Fibroblast of villous mesenchyme (primary cell): ENCODE results near the gene LRP10. TPM values are rescaled to one million over a fixed set of nuclear protein-coding genes. Genes with fewer than 3 reads are reported as not detected.

Experiments
- DNase-seq: peaks from one replicate; pipeline ENCODE4 v3.0.0-alpha.2; 2010; ENCODE audit warnings: low read depth
- H3K4me3 ChIP-seq: 2 replicates; pipeline ENCODE4 v1.5.1; 2011; ENCODE audit warnings: low read depth, mild to moderate bottlenecking, low read length
- CTCF ChIP-seq: IDR thresholded peaks from 2 replicates; pipeline ENCODE4 v1.5.1; 2012; ENCODE audit warnings: low read depth, mild to moderate bottlenecking, low read length; ENCODE audit not compliant: insufficient read depth
- total RNA-seq: library from RNA; depleted of rRNA; stranded (reverse); fragments of >200 nt; gene quantifications from 2 replicates; pipeline ENCODE4 v1.2.3, GENCODE V29; 2012

The LRP10 gene
- total RNA-seq, 1 donor = 104 TPM

DNA sequence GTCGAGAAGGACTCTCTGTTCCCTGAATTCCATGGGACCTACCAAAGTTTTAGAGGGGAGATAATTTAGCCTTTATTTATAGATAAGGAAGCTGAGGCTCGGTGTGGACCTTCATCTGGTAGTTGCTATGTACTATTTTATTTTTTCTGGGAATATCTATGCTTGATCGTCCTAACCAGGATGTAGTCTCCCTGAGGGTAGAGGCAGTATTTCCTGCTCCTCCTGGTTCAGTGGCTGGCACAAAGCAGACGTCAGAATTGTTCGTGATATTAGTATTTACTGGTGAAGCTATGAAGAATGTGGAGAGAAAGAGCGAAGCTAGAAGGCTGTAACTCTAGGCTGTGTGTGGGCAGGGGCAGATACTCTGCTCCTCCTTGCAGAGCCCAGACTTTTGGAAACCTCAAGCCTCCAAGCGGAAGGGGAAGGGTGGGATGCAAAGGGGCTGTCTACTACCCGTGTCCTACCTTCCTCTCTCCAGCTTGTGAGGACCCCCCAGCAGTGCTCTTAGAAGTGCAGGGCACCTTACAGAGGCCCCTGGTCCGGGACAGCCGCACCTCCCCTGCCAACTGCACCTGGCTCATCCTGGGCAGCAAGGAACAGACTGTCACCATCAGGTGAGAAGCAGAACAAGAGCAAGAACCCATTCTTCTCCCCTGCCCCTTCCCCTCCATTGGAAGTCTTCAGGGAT is 1.4 kb downstream of the LRP10 start:
- no peak for DNase-seq
- no peak for TF ChIP-seq CTCF
- peak overlapping the region; percentile 91 for H3K4me3 ChIP-seq

GRCh38 chr14:22875003-22875747 is 3.6 kb downstream of the LRP10 start:
- TF ChIP-seq CTCF = no peak
- H3K4me3 ChIP-seq = no peak overlapping the region
- DNase-seq = no peak

DNA sequence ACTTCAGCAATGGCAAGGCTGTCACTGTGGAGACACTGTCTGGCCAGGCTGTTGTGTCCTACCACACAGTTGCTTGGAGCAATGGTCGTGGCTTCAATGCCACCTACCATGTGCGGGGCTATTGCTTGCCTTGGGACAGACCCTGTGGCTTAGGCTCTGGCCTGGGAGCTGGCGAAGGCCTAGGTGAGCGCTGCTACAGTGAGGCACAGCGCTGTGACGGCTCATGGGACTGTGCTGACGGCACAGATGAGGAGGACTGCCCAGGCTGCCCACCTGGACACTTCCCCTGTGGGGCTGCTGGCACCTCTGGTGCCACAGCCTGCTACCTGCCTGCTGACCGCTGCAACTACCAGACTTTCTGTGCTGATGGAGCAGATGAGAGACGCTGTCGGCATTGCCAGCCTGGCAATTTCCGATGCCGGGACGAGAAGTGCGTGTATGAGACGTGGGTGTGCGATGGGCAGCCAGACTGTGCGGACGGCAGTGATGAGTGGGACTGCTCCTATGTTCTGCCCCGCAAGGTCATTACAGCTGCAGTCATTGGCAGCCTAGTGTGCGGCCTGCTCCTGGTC is 4.3 kb downstream of the LRP10 start:
- TF ChIP-seq CTCF = no peak
- H3K4me3 ChIP-seq = no peak overlapping the region
- DNase-seq = no peak

DNA sequence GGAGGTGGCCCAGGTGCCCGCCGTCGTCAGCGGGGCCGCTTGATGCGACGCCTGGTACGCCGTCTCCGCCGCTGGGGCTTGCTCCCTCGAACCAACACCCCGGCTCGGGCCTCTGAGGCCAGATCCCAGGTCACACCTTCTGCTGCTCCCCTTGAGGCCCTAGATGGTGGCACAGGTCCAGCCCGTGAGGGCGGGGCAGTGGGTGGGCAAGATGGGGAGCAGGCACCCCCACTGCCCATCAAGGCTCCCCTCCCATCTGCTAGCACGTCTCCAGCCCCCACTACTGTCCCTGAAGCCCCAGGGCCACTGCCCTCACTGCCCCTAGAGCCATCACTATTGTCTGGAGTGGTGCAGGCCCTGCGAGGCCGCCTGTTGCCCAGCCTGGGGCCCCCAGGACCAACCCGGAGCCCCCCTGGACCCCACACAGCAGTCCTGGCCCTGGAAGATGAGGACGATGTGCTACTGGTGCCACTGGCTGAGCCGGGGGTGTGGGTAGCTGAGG is 5.5 kb downstream of the LRP10 start:
- no peak for TF ChIP-seq CTCF
- no peak overlapping the region for H3K4me3 ChIP-seq
- DNase-seq = no peak

GRCh38 chr14:22878271-22879246 is 7.0 kb downstream of the LRP10 start:
- no peak overlapping the region for H3K4me3 ChIP-seq
- no peak for TF ChIP-seq CTCF
- DNase-seq = no peak

DNA sequence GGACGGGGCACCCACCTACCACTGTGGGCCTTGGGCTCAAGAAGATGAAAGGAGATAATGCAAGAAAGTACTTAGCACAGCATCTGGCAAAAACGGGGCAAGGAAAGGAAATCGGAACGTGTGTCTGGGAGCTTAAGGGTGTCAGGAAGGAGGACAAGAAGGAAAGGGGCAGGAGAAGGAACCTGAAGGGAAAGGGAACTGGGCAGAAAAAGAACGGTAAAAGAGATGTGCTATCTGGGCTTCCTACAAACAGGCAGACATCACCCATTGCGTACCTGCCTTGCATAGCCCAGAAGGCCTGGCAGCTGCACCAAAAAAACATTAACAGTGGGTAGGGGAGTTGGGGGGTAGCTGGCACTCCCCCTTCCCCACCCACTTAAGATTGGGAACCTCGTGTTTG is 10.5 kb downstream of the LRP10 start:
- TF ChIP-seq CTCF = no peak
- no peak for DNase-seq
- H3K4me3 ChIP-seq = no peak overlapping the region
